Measurements from ENCODE around the gene PSMG3. TPM values are rescaled to one million over a fixed set of nuclear protein-coding genes. Genes with fewer than 3 reads are reported as not detected.

Gene PSMG3
- total and polyA plus RNA-seq, 8 donors = 4.9 to 71.5 (median 33.3) TPM; not detected in 1

DNA sequence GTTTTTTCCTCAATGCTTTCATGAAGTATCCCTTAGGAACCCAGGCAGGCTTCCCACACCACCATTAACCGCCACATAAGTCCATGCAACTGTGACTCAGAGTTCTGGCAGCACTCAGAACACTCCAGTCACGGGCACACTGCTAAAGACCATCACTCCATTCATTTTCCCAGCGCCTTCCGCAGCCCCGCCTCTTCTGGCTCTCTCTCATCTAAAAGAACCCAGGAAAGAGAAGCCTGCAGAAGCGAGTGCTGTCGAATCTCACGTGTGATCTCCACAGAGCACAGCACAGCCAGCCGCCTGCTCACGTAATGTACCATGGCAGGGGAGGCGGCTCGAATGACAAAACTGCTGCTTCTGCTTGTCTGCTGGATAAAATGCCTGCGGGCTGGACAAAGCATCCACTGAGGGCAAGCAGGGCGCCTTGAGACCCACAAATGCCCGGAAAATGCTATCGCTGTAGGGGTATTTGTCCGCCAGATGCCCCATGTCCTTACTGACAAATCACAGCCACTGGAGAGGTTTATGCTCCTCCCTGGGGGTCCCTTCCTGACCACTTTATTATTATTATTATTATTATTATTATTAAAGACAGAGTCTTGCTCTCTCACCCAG is 1.8 kb downstream of the PSMG3 start:
- H3K9me3 ChIP-seq = no peaks in the 10 kb centered on the region
- H3K4me3 ChIP-seq = peak overlapping the region in 2 of 4 donors; percentile 19 to 73
- intact Hi-C loops (cut with DNase I; ENCODE audit: low total_unique reads) = no loop called here
- H3K27me3 ChIP-seq = no peaks in the 10 kb centered on the region
- H3K4me1 ChIP-seq = peaks cover 43 to 52% (median 47%) of the 10 kb centered on the region in 4 donors
- peak in 1 of 2 donors; percentile 63 for DNase-seq
- TF ChIP-seq POLR2AphosphoS5 (IDR thresholded peaks at IDR 0.05) (no peak), POLR2A (IDR thresholded peaks at IDR 0.05) (no peak)
- TF ChIP-seq, protein P1, sequence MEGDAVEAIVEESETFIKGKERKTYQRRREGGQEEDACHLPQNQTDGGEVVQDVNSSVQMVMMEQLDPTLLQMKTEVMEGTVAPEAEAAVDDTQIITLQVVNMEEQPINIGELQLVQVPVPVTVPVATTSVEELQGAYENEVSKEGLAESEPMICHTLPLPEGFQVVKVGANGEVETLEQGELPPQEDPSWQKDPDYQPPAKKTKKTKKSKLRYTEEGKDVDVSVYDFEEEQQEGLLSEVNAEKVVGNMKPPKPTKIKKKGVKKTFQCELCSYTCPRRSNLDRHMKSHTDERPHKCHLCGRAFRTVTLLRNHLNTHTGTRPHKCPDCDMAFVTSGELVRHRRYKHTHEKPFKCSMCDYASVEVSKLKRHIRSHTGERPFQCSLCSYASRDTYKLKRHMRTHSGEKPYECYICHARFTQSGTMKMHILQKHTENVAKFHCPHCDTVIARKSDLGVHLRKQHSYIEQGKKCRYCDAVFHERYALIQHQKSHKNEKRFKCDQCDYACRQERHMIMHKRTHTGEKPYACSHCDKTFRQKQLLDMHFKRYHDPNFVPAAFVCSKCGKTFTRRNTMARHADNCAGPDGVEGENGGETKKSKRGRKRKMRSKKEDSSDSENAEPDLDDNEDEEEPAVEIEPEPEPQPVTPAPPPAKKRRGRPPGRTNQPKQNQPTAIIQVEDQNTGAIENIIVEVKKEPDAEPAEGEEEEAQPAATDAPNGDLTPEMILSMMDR (IDR thresholded peaks at IDR 0.05) = no peak
- H3K36me3 ChIP-seq = peaks cover 0 to 31% (median 24%) of the 10 kb centered on the region in 4 donors
- H3K27ac ChIP-seq = peak overlapping the region; percentile 84 to 96 (median 93)
- WGBS, 5 donors = 47 to 70% (median 57%) methylated on average over 17 of the region's 17 CpGs

DNA sequence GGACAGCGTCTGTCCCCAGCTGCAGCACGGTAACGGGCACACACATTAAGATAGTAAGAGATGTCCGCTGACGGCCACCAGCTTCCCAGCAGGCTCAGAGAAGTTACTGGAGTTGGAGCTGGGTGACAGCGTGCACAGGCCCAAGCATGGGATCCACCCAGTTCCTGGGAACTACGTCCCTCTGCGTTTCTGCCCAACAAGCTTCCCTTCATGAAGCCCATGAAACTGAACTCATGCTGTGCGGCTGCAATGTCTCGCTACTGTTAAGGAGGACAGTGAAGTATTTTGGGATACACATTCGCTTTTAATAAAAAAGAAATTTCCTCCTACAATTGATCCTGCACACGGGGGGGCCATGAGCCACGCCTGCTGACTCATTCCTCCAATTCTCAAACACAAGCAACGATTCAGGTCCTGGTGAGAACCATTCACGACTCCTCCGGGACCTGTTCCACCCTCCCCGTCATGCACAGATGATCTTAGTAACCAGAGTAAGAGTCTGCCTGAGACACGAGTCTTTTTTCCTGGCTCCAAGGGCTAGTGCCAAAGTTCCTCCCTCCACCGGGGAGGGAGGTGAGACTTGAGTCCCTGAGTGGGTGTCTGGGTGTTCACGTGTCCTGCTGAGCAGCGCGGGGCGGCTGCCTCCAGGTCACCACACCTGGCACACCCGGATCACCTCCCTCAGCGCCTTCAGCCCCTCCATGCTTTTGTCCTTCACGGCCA is 2.6 kb downstream of the PSMG3 start:
- H3K36me3 ChIP-seq = peaks cover 0 to 31% (median 24%) of the 10 kb centered on the region in 4 donors
- no peaks in the 10 kb centered on the region for H3K9me3 ChIP-seq
- peak; percentile 68 to 74 for DNase-seq
- intact Hi-C loops (cut with DNase I; ENCODE audit: low total_unique reads) = no loop called here
- peaks cover 43 to 52% (median 47%) of the 10 kb centered on the region in 4 donors for H3K4me1 ChIP-seq
- no peak for TF ChIP-seq EP300 (IDR thresholded peaks at IDR 0.05)
- TF ChIP-seq, protein P1 (IDR thresholded peaks at IDR 0.05) = no peak
- peak in 2 of 3 donors; percentile 53 to 56 for TF ChIP-seq POLR2AphosphoS5 (IDR thresholded peaks at IDR 0.05)
- no peak for TF ChIP-seq POLR2A (IDR thresholded peaks at IDR 0.05)
- no peaks in the 10 kb centered on the region for H3K27me3 ChIP-seq
- H3K4me3 ChIP-seq = no peak overlapping the region
- H3K27ac ChIP-seq = peak overlapping the region; percentile 84 to 96 (median 93)
- 32 to 56% (median 43%) methylated on average over 23 to 26 of the region's 26 CpGs for WGBS, 5 donors

DNA sequence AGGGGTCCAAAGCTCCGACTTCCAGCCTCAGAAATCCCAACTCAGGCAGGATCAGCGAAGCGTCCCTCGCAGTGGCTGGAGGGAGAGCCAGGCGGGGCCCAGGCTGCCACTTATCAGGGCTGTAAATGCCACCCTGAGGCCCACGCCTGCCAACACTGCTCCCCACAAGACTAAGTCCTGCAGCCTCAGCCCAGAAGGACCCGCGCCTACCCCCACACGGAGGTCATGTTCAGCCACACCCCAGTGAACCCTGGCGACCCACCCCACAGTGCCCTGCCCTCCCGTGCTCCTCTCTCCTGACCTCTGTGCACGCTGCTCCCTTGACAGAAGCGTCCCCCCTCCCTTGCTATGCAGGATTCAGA is 3.2 kb downstream of the PSMG3 start:
- TF ChIP-seq, protein P1 (IDR thresholded peaks at IDR 0.05) = no peak
- TF ChIP-seq POLR2A (IDR thresholded peaks at IDR 0.05) = no peak
- TF ChIP-seq EP300 (IDR thresholded peaks at IDR 0.05) = no peak
- TF ChIP-seq POLR2AphosphoS5 (IDR thresholded peaks at IDR 0.05) = no peak
- DNase-seq = peak; percentile 47 to 63
- intact Hi-C loops (cut with DNase I; ENCODE audit: low total_unique reads) = no loop called here
- Histone ChIP-seq H3K9me3 (no peaks in the 10 kb centered on the region), H3K27ac (peak overlapping the region; percentile 84 to 96 (median 93)), H3K36me3 (peaks cover 0 to 31% (median 24%) of the 10 kb centered on the region in 4 donors), H3K27me3 (no peaks in the 10 kb centered on the region), H3K4me1 (peaks cover 40 to 48% (median 45%) of the 10 kb centered on the region in 4 donors), H3K4me3 (no peak overlapping the region)
- WGBS, 5 donors = 38 to 75% (median 44%) methylated on average over 12 to 13 of the region's 13 CpGs

DNA sequence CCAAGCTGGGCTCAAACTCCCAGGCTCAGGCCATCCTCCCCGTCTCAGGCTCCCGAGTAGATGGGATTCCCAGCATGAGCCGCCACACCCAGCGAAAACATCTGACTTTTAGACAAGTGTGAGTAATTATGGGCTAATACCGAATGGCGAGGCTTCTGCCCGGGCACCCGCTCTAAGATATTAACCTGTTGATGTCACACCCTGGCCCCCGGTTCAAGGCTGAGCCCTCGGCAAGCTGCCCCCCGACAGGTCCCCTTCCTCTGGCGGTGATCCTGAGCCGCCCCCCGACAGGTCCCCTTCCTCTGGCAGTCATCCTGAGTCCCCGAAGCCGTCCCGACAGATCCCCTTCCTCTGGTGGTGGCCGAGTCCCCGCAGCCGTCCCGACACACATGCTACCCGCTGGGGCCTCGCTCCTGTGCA is 5.2 kb downstream of the PSMG3 start:
- H3K27ac ChIP-seq = no peak overlapping the region
- 68 to 84% (median 84%) methylated on average over 17 to 23 of the region's 23 CpGs for WGBS, 5 donors
- H3K4me3 ChIP-seq = no peak overlapping the region
- intact Hi-C loops (cut with DNase I; ENCODE audit: low total_unique reads) = no loop called here
- TF ChIP-seq, protein P1 (IDR thresholded peaks at IDR 0.05) = no peak
- TF ChIP-seq POLR2A (IDR thresholded peaks at IDR 0.05) (no peak), EP300 (IDR thresholded peaks at IDR 0.05) (no peak), POLR2AphosphoS5 (IDR thresholded peaks at IDR 0.05) (no peak)
- H3K9me3 ChIP-seq = no peaks in the 10 kb centered on the region
- H3K4me1 ChIP-seq = peaks cover 34 to 50% (median 45%) of the 10 kb centered on the region in 4 donors
- no peaks in the 10 kb centered on the region for H3K27me3 ChIP-seq
- no peak for DNase-seq
- peaks cover 0 to 31% (median 24%) of the 10 kb centered on the region in 4 donors for H3K36me3 ChIP-seq
